B cell (primary cell): ENCODE measurements around the gene RHOG. TPM values are rescaled to one million over a fixed set of nuclear protein-coding genes. Genes with fewer than 3 reads are reported as not detected.

ENCODE experiments used
- ATAC-seq: fragments of 200-7000 bp; cut with Tn5 transposase; one replicate; pipeline ENCODE4 v1.10.0; 2021; ENCODE audit warnings: low read depth, mild to moderate bottlenecking, moderate number of reproducible peaks, moderate library complexity
- CTCF ChIA-PET: fragments of 350-600 bp; sonication (Branson Sonifier 250); formaldehyde crosslinking; loops from one replicate; lab custom pipeline; 2021; ENCODE audit warnings: antibody characterized with exemption, inconsistent platforms; lab: Charles Lee
- POLR2A ChIA-PET: fragments of 350-600 bp; sonication (Branson Sonifier 250); formaldehyde crosslinking; loops from one replicate; lab custom pipeline; 2021; ENCODE audit warnings: antibody characterized with exemption; lab: Charles Lee
- DNase-seq: peaks from one replicate; pipeline ENCODE4 v3.0.0; 2013
- H2AFZ ChIP-seq: 2 replicates; pipeline ENCODE4 v1.6.1; 2012; ENCODE audit warnings: mild to moderate bottlenecking, low read depth, low read length; ENCODE audit not compliant: insufficient read depth, poor library complexity, severe bottlenecking
- H3K27ac ChIP-seq, 2 donors: 1 replicate in 1 of 2; 2 replicates in 1 of 2; pipeline ENCODE4 v1.5.1; 2012 to 2013; ENCODE audit warnings: low read length in 2 of 2, mild to moderate bottlenecking in 2 of 2, moderate library complexity in 1 of 2
- H3K27me3 ChIP-seq, 4 experiments: fragments of 200-600 bp in 1 of 4; sonication (generic) in 1 of 4; replicated peaks in 1 of 4; 1 replicate in 2 of 4; 2 replicates in 2 of 4; pipeline versions ENCODE4 v1.6.1 to v1.7.0; 2013 to 2016; ENCODE audit warnings: low read length in 3 of 4, mild to moderate bottlenecking in 2 of 4, mixed read lengths in 1 of 4, moderate library complexity in 1 of 4; ENCODE audit not compliant: insufficient read depth in 4 of 4, control insufficient read depth in 3 of 4; ENCODE audit errors: control extremely low read depth in 1 of 4
- H3K36me3 ChIP-seq, 2 experiments: replicated peaks in 1 of 2; 1 replicate in 1 of 2; 2 replicates in 1 of 2; pipeline versions ENCODE4 v1.6.1 to v1.7.1; 2013; ENCODE audit warnings: low read length in 1 of 2; ENCODE audit not compliant: insufficient read depth in 2 of 2, control insufficient read depth in 1 of 2; ENCODE audit errors: control extremely low read depth in 1 of 2, extremely low read depth in 1 of 2
- H3K4me1 ChIP-seq, 2 donors: fragments of 200-600 bp in 1 of 2; sonication (generic) in 1 of 2; 1 replicate in 1 of 2; 2 replicates in 1 of 2; pipeline versions ENCODE4 v1.5.1 to v1.6.1; 2013 to 2017; ENCODE audit warnings: low read length in 2 of 2; ENCODE audit not compliant: control insufficient read depth in 2 of 2, insufficient read depth in 2 of 2
- H3K4me2 ChIP-seq: replicated peaks from 2 replicates; pipeline ENCODE3; 2012; ENCODE audit warnings: mild to moderate bottlenecking, low read depth, low read length; ENCODE audit not compliant: poor library complexity, severe bottlenecking
- H3K4me3 ChIP-seq, 5 experiments: fragments of 200-600 bp in 1 of 5; sonication (generic) in 1 of 5; 1 replicate in 3 of 5; 2 replicates in 2 of 5; pipeline versions ENCODE4 v1.5.1 to v1.7.0; 2011 to 2016; ENCODE audit warnings: low read length in 4 of 5, mild to moderate bottlenecking in 4 of 5, low read depth in 2 of 5, control low read depth in 1 of 5, moderate library complexity in 1 of 5; ENCODE audit not compliant: insufficient read depth in 1 of 5; ENCODE audit errors: control extremely low read depth in 1 of 5, extremely low read depth in 1 of 5
- H3K79me2 ChIP-seq: fragments of 200-600 bp; sonication (generic); one replicate; pipeline ENCODE4 v1.6.0; 2016; ENCODE audit warnings: low read length; ENCODE audit not compliant: control insufficient read depth, insufficient read depth
- H3K9ac ChIP-seq: fragments of 200-600 bp; sonication (generic); 2 replicates; pipeline ENCODE4 v1.6.1; 2017; ENCODE audit warnings: mild to moderate bottlenecking, low read length, moderate library complexity
- H3K9me3 ChIP-seq, 3 donors: one replicate each; pipeline versions ENCODE4 v1.6.1 to v1.7.1; 2013; ENCODE audit warnings: low read length in 2 of 3; ENCODE audit not compliant: control insufficient read depth in 2 of 3, insufficient read depth in 1 of 3; ENCODE audit errors: control extremely low read depth in 1 of 3
- H4K20me1 ChIP-seq: 2 replicates; pipeline ENCODE4 v1.6.0; 2012; ENCODE audit warnings: mild to moderate bottlenecking, low read length; ENCODE audit not compliant: insufficient read depth, control insufficient read depth, poor library complexity, severe bottlenecking
- H3K27ac Mint-ChIP-seq: one replicate; pipeline ENCODE4 v1.8.0; 2021; ENCODE audit warnings: mixed read lengths
- H3K27me3 Mint-ChIP-seq: one replicate; pipeline ENCODE4 v1.8.0; 2021; ENCODE audit warnings: mixed read lengths
- H3K4me1 Mint-ChIP-seq: one replicate; pipeline ENCODE4 v1.8.0; 2021; ENCODE audit warnings: mixed read lengths
- H3K4me3 Mint-ChIP-seq: one replicate; pipeline ENCODE4 v1.8.0; 2021; ENCODE audit warnings: mixed read lengths
- H3K9me3 Mint-ChIP-seq: one replicate; pipeline ENCODE4 v1.8.0; 2022; ENCODE audit warnings: mixed read lengths; ENCODE audit not compliant: insufficient read depth
- EZH2 ChIP-seq: IDR thresholded peaks from 2 replicates; pipeline ENCODE4 v1.6.1; 2012; ENCODE audit warnings: borderline replicate concordance, low read depth, mild to moderate bottlenecking, moderate library complexity, low read length; ENCODE audit not compliant: insufficient read depth, poor library complexity, severe bottlenecking
- WGBS: methylation state at CpG from one replicate; pipeline ENCODE4 v1.1.5; 2013; ENCODE audit warnings: missing lambda C conversion rate; ENCODE audit not compliant: insufficient coverage; 5-methylcytosine and 5-hydroxymethylcytosine counted together
- intact Hi-C: fragments of 100-400 bp; cut with micrococcal nuclease; formaldehyde crosslinking; loops from one replicate; pipeline ENCODE4 v1.10.0; 2022
- polyA plus RNA-seq: library from polyadenylated mRNA; depleted of rRNA; stranded (reverse); fragments of >200 nt; gene quantifications from 2 replicates; pipeline ENCODE4 v1.2.3, GENCODE V29; 2012
- total RNA-seq, 2 donors: library from RNA; stranded (reverse); fragments of 120-200 nt in 1 of 2; gene quantifications; 1 replicate in 1 of 2; 2 replicates in 1 of 2; pipeline versions ENCODE4 v1.2.3 to v1.2.4, GENCODE V29; 2013 to 2022
- TF ChIP-seq, protein P1 (sequence below): fragments of 200-600 bp; IDR thresholded peaks from one replicate; pipeline ENCODE4 v1.8.0; 2022; ENCODE audit warnings: antibody characterized with exemption, mild to moderate bottlenecking

Gene RHOG
- total and polyA plus RNA-seq, 2 donors (not counting 1 experiment from before 2014, with no cell fraction given), result 102 to 141 TPM

DNA sequence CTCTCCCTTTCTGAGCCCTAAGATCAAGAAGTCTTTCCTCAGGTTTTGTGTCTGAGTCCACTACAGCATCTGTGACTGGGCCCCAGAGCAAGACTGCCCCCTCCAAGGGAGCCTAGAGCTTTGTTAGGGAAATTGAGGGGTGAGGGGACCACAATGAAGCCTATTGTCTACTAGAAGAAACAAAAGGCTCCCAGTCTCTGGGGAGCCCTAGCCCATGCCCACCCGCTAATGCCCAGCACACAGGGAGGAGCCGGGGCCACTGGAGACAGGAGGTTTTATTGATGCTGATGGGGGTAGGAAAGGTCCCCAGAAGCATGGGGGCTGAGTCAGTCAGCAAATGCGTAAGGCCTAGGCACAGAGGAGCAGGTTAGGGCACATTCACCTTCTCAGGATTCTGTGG, 14.0 kb downstream of the RHOG start:
- Histone ChIP-seq H4K20me1 (peaks cover 31% of the 10 kb centered on the region), H3K4me1 (peaks cover 23 to 27% of the 10 kb centered on the region in 2 donors), H3K4me2 (no peak overlapping the region), H3K27ac (peak overlapping the region in 1 of 2 donors; percentile 35), H3K9ac (no peak overlapping the region), H3K79me2 (peaks cover 43% of the 10 kb centered on the region), H3K36me3 (peaks cover 0 to 55% of the 10 kb centered on the region in 2 experiments), H3K27me3 (no peaks in the 10 kb centered on the region), H3K4me3 (no peak overlapping the region), H2AFZ (no peak overlapping the region), H3K9me3 (no peaks in the 10 kb centered on the region)
- 100% methylated on average over 3 of the region's 3 CpGs for WGBS
- TF ChIP-seq, protein P1, sequence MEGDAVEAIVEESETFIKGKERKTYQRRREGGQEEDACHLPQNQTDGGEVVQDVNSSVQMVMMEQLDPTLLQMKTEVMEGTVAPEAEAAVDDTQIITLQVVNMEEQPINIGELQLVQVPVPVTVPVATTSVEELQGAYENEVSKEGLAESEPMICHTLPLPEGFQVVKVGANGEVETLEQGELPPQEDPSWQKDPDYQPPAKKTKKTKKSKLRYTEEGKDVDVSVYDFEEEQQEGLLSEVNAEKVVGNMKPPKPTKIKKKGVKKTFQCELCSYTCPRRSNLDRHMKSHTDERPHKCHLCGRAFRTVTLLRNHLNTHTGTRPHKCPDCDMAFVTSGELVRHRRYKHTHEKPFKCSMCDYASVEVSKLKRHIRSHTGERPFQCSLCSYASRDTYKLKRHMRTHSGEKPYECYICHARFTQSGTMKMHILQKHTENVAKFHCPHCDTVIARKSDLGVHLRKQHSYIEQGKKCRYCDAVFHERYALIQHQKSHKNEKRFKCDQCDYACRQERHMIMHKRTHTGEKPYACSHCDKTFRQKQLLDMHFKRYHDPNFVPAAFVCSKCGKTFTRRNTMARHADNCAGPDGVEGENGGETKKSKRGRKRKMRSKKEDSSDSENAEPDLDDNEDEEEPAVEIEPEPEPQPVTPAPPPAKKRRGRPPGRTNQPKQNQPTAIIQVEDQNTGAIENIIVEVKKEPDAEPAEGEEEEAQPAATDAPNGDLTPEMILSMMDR, result no peak
- no peak for TF ChIP-seq EZH2
- H3K9me3 Mint-ChIP-seq, result no peaks in the 10 kb centered on the region
- POLR2A ChIA-PET, result interaction anchor here (0.6 to 1.3 kb wide), 2 partner anchors 15 to 165 kb away, joined by 4 to 6 read pairs; partner anchors contain the start of gene RHOG
- ATAC-seq, result no peak
- no peak overlapping the region for H3K4me3 Mint-ChIP-seq
- CTCF ChIA-PET, result interaction anchor here (0.7 to 3.3 kb wide), 6 partner anchors 12 to 246 kb away, joined by 3 to 33 read pairs (median 4); partner anchors contain the start of gene RHOG
- peaks cover 37% of the 10 kb centered on the region for H3K4me1 Mint-ChIP-seq
- no peak for DNase-seq
- intact Hi-C loops, result no loop called here
- peak overlapping the region; percentile 53 for H3K27ac Mint-ChIP-seq
- H3K27me3 Mint-ChIP-seq, result no peaks in the 10 kb centered on the region

DNA sequence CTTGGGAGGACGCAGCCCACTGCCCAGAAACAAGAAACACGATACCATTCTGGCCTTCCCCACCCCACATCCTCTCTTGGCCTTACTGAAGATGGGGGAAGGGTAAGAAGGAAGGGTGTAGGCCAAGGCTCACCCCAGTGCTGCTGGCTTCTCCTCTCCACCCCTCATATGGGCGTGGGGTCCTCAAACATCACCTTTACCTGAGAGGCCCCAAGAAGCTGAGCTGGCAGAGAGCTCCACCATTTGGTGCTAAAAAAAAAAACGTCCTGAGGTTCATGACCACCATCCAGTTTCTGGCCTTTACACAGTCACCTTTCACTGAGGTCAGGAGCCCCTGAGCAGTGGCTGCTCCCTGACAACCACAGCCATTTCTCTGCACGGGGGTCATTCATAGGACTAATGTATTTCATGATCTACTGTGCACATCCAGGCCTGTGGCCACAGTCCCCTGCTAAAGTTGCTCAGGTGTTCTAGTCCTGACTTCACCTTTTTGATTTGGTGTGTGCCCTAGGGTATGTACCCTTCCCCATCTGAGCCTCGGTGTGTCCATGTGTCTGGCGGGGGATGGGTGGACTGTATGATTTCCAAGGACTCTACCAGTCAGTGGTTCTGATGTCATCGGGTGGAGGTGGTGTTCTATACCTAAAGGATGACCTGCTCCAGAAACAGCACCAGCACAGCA, 15.1 kb downstream of the RHOG start:
- DNase-seq, result no peak
- Histone ChIP-seq H3K9ac (no peak overlapping the region), H2AFZ (no peak overlapping the region), H3K4me2 (peak overlapping the region; percentile 16), H3K9me3 (no peaks in the 10 kb centered on the region), H3K36me3 (peaks cover 0 to 45% of the 10 kb centered on the region in 2 experiments), H3K4me1 (peaks cover 13 to 16% of the 10 kb centered on the region in 2 donors), H3K27me3 (no peaks in the 10 kb centered on the region), H3K27ac (peak overlapping the region in 1 of 2 donors; percentile 74), H3K79me2 (peaks cover 32% of the 10 kb centered on the region), H3K4me3 (no peak overlapping the region), H4K20me1 (peaks cover 20% of the 10 kb centered on the region)
- ChIA-PET CTCF (interaction anchor here (0.7 to 3.3 kb wide), 21 partner anchors 8 to 247 kb away, joined by 3 to 33 read pairs (median 6); partner anchors contain the start of genes PGAP2, RHOG and STIM1), POLR2A (interaction anchor here (2.8 kb wide), 1 partner anchor 15 kb away, joined by 12 read pairs; the partner anchor contains the start of gene RHOG)
- TF ChIP-seq, protein P1, result no peak
- TF ChIP-seq EZH2, result no peak
- Mint-ChIP-seq H3K9me3 (no peaks in the 10 kb centered on the region), H3K4me1 (peaks cover 26% of the 10 kb centered on the region), H3K4me3 (no peak overlapping the region), H3K27me3 (no peaks in the 10 kb centered on the region), H3K27ac (peak overlapping the region; percentile 82)
- no peak for ATAC-seq
- intact Hi-C loops, result no loop called here
- 68% methylated on average over 5 of the region's 8 CpGs for WGBS
